Activated CD4-positive, alpha-beta T cell treated with anti-CD3 and anti-CD28 coated beads, Interleukin-2, amount 10 ng/mL, durations not matched to agents 7 days and 5 days (primary cell): ENCODE results near the gene CAPN2. TPM values are rescaled to one million over a fixed set of nuclear protein-coding genes. Genes with fewer than 3 reads are reported as not detected.

ENCODE experiments used
- CTCF ChIA-PET: fragments of 350-600 bp; sonication (Branson Sonifier 250); formaldehyde crosslinking; loops from one replicate; lab custom pipeline; 2021; ENCODE audit warnings: antibody characterized with exemption; lab: Charles Lee
- POLR2A ChIA-PET: fragments of 350-600 bp; sonication (Branson Sonifier 250); formaldehyde crosslinking; loops from one replicate; lab custom pipeline; 2021; ENCODE audit warnings: antibody characterized with exemption; lab: Charles Lee
- DNase-seq: peaks from one replicate; pipeline ENCODE4 v3.0.0-alpha.2; 2020
- H3K27ac Mint-ChIP-seq: one replicate; pipeline ENCODE4 v1.8.0; 2021; ENCODE audit warnings: mild to moderate bottlenecking, moderate library complexity, mixed read lengths
- H3K27me3 Mint-ChIP-seq: one replicate; pipeline ENCODE4 v1.8.0; 2021; ENCODE audit warnings: mixed read lengths
- H3K36me3 Mint-ChIP-seq: one replicate; pipeline ENCODE4 v1.8.0; 2021; ENCODE audit warnings: low read depth, mixed read lengths
- H3K4me1 Mint-ChIP-seq: one replicate; pipeline ENCODE4 v1.8.0; 2021; ENCODE audit warnings: mixed read lengths
- H3K4me3 Mint-ChIP-seq: one replicate; pipeline ENCODE4 v1.8.0; 2021; ENCODE audit warnings: mild to moderate bottlenecking, moderate library complexity, mixed read lengths
- H3K9me3 Mint-ChIP-seq: one replicate; pipeline ENCODE4 v1.8.0; 2021; ENCODE audit warnings: mixed read lengths
- total RNA-seq, 2 experiments: library from RNA; stranded (reverse); gene quantifications; one replicate each; pipeline ENCODE4 v1.2.3, GENCODE V29; 2021

Gene CAPN2
- total RNA-seq, 2 experiments from 2014 or later, result 206 to 207 TPM

GRCh38 chr1:223824287-223824686 lies 111.9 kb downstream of the CAPN2 start:
- POLR2A ChIA-PET, result no interaction called here

GRCh38 chr1:223824712-223825111 lies 112.4 kb downstream of the CAPN2 start:
- Mint-ChIP-seq H3K27ac (no peak overlapping the region), H3K4me1 (peaks cover 46% of the 10 kb centered on the region), H3K27me3 (no peaks in the 10 kb centered on the region), H3K4me3 (no peak overlapping the region), H3K9me3 (no peaks in the 10 kb centered on the region), H3K36me3 (peaks cover 17% of the 10 kb centered on the region)
- ChIA-PET POLR2A (interaction anchor here (0.6 kb wide), 1 partner anchor 532 kb away, joined by 4 read pairs; no protein-coding TSS in a partner anchor), CTCF (interaction anchor here (0.9 to 1.4 kb wide), 4 partner anchors 13 to 22 kb away, joined by 3 to 4 read pairs (median 4); partner anchors contain the start of gene TP53BP2)
- DNase-seq, result no peak

More at GRCh38 chr1:223824287-223824686, 111.9 kb downstream of the CAPN2 start:
- Mint-ChIP-seq H3K27me3 (no peaks in the 10 kb centered on the region), H3K27ac (no peak overlapping the region), H3K36me3 (peaks cover 19% of the 10 kb centered on the region), H3K4me1 (peaks cover 44% of the 10 kb centered on the region), H3K4me3 (no peak overlapping the region), H3K9me3 (no peaks in the 10 kb centered on the region)
- CTCF ChIA-PET, result interaction anchor here (0.9 to 1.4 kb wide), 4 partner anchors 13 to 54 kb away, joined by 3 to 4 read pairs (median 4); partner anchors contain the start of gene TP53BP2
- DNase-seq, result no peak

Other genes with a start within 250 kb of the CAPN2 start
- gene CAPN8, start 46.8 kb upstream of the CAPN2 start, total RNA-seq, result not detected
- gene TP53BP2, start 133.4 kb downstream of the CAPN2 start, total RNA-seq, result 10 to 100 TPM; 33.4 to 36.9 TPM